GM08714 (cell line): ENCODE results near the gene SCYGR4.
"Not testable (repeated sequence)": the region's sequence is repeated elsewhere in the genome, so short reads cannot be mapped to it uniquely, and the experiment has no call there.

Experiments used
- H3K4me3 ChIP-seq: fragments of 200-500 bp; sonication (Bioruptor generic); 2 replicates; pipeline ENCODE4 v1.5.1; 2014; ENCODE audit warnings: mild to moderate bottlenecking, low read length, inconsistent platforms
- ZNF274 ChIP-seq: IDR thresholded peaks from 2 replicates; pipeline ENCODE4 v1.6.1; 2012; ENCODE audit warnings: mild to moderate bottlenecking, low read depth, low read length

Gene SCYGR4

DNA sequence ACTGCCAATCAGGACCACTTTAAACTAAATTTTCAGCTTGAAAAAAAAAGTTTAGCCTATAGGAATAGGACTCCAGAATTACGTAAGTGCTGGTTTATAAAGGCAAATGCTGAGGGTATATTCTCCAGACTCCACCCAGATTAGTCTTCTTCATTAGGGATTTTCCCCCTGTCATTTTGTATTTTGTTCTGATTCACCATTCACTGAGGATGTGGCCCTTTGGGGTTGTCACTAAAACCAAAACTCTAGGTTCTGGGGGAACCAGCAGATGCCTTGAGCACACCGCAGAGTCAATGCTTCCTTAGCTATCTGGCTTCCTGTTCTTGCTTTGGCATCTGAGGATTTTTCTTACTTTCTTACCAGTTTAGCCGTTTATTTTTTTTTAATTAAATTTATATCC lies 10.5 kb downstream of the SCYGR4 start:
- H3K4me3 ChIP-seq, result no peak overlapping the region

DNA sequence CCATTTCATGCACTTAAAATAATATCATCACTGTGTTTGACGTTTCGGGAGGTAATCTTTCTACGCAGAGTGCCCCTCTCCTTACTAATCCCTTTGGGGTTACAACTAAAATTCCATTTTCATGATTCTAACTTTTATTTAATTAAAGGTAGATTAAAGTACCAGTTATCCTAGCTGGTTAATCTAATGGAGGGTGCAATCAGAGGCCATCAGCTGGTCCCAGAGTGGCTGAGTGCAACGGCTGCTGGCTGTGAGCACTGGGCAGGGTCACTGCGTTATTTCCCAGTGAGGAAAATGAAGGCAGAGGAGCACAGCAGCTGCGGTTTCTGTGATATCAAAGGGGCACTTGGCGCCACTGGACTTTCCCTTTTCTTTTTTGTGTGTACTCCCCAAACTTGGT lies 12.1 kb downstream of the SCYGR4 start:
- no peak overlapping the region for H3K4me3 ChIP-seq
- TF ChIP-seq ZNF274, result no peak

More for the DNA sequence above, 10.5 kb downstream of the SCYGR4 start:
- TF ChIP-seq ZNF274, result no peak

DNA sequence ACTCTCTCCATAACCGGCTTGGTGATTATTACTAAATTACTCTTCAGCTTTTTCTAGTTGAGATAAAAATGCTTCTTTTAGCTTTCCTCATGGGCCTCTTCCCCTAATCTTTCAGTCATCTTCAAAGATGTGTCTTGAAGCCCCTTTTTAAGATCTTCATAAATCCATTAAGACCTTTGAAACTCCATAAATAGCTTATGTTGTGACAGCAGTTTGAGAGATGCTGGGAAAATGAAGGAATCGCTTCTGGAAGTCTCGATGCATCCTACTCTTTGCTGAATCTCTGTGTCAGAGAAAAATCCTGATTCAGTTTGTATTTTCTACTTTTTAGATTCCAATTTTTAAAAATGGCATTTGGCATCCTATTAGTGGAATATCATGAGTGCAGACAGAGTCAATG lies 13.0 kb downstream of the SCYGR4 start:
- TF ChIP-seq ZNF274, result no peak
- no peak overlapping the region for H3K4me3 ChIP-seq

DNA sequence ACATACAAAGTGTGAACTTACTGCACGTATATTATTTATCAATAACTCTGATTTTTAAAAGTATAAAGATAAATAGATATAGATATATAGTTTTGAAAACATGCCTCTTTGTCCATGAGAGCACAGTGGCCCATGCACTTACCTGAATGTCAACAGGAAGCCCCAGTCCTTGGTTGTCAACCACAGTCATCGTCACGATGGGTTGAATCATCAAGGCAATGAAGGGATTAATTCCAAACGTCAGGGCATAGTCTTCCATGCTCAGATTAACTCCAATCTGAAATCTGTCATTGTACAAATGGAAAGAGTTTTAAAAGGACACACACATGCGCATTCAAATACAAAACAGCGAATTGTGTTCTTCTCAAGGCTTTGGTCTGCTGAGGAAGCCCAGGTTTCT lies 15.5 kb downstream of the SCYGR4 start:
- TF ChIP-seq ZNF274, result no peak

DNA sequence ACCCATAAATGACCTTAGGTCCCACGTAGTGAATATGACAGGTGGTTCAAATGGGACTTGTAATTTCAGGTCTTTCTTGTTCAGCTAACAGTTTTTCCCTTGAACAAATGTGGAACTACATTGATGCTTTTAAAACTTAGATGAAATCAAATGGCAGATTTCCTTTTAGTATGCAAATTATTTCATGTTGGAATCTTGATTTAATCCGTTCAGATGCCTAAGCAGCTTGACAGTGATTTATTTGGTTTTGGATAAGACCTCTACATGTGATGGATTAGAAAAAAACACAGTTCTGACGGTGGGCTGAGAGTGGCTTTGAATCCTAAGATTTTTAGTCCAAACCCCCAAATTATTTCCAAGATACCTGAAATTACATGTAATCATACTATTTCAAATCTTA lies 16.9 kb downstream of the SCYGR4 start:
- H3K4me3 ChIP-seq, result no peak overlapping the region
- no peak for TF ChIP-seq ZNF274

More for the DNA sequence above, 15.5 kb downstream of the SCYGR4 start:
- no peak overlapping the region for H3K4me3 ChIP-seq

DNA sequence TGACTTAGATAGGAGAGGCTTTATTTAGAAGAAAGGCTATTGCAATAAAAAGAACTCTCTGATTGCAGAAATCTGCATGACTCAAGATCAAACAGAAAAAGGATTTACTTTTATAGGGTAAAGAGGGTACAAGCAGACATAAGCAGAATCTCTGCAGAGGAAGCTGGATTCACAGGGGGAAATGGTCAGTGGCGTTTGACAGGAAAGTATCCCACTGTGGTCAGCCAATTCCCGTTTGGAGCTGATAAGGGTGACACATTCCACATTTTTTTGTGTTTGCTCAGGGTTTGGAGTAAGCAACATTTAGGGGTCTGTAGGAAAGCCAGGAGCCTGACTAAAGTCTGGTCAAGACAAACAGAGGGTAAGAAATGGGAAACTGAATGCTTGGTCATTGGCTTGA lies 25.4 kb downstream of the SCYGR4 start:
- H3K4me3 ChIP-seq, result no peak overlapping the region
- no peak for TF ChIP-seq ZNF274

DNA sequence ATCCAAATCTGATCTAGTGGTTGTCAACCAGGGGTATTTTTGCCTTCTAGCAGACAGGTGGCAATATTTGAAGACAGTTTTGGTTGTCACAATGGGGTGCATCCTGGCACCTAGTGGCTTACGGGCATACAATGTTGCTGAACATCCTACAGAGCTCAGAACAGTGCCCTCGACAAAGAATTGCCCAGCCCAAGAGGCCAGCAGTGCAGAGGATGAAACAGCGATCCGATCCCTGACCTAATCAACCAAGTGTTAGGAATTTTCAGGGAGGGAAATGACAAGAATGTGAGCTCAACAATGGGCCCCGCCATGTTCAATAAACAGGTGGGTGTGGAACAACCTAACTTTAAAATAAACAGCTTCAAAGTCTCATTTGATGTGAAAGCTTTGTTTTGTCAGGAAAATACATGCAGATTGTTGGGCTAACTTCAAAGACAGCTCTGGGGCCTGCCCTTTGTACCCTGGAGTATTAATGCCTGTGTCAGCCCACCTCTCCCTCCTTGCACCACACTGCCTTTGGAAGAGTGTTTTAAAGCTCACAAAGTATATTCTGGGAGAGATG lies 26.8 kb downstream of the SCYGR4 start:
- no peak overlapping the region for H3K4me3 ChIP-seq
- TF ChIP-seq ZNF274, result no peak

DNA sequence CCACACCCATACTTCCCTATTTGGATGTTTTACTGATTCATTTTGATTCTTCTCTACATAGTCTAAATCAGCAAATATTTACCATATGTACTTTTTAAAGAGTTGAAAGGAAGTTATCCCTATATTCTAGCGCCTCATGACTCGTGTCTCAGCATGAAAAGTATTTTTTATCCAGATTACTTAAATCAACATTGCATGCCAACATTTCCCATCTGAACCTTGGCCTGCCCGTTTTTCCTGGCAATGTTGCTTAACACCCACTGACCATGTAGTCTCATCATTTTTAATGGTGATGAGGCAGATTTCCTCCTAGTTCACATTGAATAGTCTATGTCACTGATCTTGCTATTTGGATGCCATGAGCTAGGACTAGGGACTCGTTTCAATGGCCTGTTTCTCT lies 36.1 kb downstream of the SCYGR4 start:
- no peak for TF ChIP-seq ZNF274
- no peak overlapping the region for H3K4me3 ChIP-seq

DNA sequence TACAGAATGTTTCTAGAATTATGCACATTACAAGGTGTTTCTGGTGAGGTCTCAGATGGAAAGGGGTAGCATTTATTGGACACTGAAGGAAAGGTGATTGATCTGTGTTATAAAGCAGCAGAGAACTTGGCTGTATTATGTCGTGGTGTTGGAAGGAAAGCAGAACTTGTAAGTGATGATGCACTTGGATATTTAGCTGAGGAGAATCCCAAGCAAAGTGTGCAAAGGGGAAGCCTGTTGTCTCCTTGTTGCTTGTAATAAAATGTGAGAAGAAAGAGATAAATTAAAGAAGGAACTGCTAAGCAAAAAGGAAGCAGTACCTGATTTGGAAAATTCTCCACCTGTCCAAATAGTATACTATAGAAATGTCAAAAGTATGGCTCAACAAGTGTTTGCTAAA lies 37.1 kb downstream of the SCYGR4 start:
- no peak for TF ChIP-seq ZNF274
- H3K4me3 ChIP-seq, result no peak overlapping the region

DNA sequence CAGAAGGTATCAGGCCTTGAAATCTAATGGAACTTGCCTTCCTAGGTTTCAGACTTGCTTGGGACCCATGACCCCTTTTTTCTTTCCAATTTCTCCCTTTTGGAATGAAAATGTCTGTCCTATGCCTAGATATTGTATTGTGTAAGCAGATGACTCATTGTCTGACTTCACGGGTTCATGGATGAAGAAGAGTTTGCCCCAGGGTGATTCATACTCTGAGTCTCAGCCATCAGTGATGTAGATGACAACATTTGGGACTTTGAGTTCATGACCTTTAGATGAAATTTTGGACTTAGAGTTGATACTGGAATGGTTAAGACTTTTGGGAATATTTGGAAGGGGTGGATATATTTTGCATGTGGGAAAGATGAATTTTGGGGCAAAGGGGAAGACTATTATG lies 38.2 kb downstream of the SCYGR4 start:
- no peak for TF ChIP-seq ZNF274
- H3K4me3 ChIP-seq, result no peak overlapping the region

DNA sequence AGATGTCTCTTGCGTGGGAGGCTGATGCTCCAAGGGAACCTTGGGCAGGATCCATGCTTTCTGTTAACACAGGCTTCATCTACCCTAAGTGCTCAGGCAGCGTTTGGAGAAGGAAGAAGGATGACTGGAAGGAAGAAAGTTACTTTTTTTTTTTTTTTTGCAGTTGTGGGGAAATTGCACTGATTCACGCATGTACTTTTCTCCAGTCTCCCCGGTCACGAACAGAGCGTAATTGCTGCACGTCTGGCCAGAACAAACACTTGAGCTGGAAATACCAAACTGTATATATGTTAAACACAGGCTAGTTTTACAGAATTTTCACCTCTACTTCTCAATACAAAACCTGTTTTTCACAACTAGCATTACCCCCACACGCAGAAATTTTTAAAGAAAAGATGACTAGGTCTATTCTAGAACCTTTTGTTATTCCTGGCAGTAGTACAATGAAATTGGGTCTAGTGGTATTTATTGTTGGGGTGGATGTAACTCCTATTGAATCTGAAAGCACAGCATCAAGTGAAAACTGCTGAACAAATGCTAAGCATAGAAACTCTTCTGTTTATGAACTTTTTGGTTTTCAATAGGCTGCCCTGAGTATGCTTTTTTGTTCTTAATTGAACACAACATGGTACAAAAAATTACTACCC lies 40.0 kb downstream of the SCYGR4 start:
- H3K4me3 ChIP-seq, result no peak overlapping the region
- TF ChIP-seq ZNF274, result no peak

DNA sequence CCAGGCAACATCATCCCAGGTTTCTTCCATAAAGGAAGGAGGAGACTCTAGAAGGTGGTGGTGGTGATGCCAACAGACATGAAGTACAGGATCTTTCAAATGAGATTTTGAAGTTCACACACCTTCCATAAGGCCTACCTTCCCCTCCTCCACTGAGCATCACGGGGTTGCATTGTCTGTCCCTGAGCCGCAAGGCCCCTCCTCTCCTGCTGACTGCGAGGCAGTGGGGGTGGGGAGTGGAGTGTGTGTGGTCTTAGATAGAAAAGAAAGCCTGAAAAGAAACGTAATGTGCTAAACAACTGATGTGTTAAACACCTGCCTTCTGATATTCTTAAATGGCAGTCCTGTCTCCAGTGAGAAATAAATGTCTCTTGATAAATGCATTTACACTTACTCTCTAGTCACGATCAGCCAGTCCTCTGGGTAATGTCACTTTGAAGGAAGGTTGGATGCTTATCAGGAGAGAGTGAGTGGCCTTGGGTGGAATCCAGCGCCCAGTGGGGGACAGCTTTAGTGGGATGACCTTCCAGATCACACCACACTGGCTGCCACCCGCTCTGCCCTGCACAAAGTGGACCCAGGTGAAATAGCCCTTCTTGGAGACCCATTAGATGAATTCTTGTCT lies 43.8 kb downstream of the SCYGR4 start:
- H3K4me3 ChIP-seq, result no peak overlapping the region
- TF ChIP-seq ZNF274, result no peak

DNA sequence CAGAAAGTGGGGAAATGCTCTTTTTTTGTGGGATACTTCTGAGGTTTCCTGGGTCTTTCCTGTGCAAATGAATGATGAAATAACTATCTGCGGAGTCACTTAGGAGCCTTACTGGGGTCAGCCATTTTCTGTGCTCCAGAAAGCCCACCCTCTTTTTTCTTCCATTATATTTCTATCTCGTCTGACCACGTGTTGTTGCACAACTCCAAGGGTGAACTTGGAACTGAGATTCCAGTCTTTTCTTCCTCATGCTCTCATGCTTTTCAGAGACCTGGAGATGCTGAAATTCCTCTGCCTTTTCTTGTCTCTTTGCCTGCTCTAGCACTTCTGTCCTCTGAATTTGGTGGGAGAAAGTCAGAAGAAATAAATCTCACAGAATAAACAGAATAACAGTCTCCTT lies 44.5 kb downstream of the SCYGR4 start:
- no peak overlapping the region for H3K4me3 ChIP-seq
- no peak for TF ChIP-seq ZNF274

DNA sequence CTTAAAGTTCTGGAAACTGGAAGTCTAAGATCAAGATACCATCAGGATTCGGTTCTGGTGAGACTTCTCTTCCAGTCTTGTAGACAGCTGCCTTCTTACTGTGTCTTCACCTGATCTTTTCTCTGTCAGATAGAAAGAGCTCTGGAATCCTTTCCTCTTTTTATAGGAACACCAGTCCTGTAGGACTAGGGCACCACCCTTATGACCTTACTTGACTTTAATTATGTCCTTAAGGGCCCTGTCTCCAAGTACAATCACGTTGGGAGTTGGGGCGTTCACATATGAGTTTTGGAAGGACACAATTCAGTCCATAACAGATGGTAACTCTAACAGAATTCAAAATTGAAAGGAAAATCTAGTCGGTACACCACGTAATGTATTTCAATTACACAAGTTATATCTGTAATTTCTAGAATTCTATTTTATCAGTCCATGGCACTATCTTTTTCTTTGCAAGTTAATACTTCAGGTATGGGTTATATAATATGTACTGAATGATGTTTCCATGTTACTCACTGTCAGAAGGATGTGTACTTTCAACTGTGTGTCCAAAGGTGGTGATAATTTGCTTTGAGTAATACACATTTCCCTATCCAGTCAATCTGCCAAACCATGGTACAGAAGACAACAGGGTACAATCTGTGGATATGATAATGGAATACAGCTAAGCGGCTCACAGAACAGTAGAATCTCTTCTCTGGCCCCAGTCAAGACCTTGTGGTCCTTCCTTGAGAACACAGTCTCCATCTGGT lies 48.1 kb downstream of the SCYGR4 start:
- no peak overlapping the region for H3K4me3 ChIP-seq
- no peak for TF ChIP-seq ZNF274

DNA sequence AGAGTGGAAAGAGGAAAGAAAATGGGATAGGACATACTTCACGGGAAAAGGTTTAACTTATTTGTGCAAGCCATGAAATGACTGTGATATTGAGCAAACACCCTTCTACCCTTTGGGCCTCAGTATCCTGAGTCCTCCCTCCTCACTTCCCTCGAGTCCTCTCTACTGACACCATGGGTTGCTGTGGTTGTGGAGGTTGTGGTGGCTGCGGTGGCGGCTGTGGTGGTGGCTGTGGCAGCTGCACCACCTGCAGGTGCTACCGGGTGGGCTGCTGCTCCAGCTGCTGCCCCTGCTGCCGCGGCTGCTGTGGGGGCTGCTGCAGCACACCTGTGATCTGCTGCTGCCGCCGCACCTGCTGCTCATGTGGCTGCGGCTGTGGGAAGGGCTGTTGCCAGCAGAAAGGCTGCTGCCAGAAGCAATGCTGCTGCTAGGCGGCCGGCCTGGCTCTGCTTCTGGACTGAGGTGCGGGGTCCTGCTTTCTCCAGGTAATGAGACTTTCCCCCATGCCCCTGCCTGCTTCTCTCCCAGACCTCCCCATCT lies 49.4 kb downstream of the SCYGR4 start, which contains the start of gene SCYGR5:
Gene SCYGR5, plus strand, starts transcription at position 174 of the 540 bp plus-strand sequence. Its CDS starts 0 bp downstream, at position 174.
- H3K4me3 ChIP-seq, result not testable (repeated sequence)
